GM12873 (cell line): Measurements from ENCODE around the gene TEKT2.

Experiments used
- TF ChIP-seq, protein P1 (sequence below): IDR thresholded peaks from 2 replicates; pipeline ENCODE4 v1.5.1; 2012; ENCODE audit warnings: low read depth, mild to moderate bottlenecking, moderate library complexity, low read length, control low read depth; ENCODE audit not compliant: insufficient read depth; ENCODE audit errors: missing control alignments

Gene TEKT2

DNA sequence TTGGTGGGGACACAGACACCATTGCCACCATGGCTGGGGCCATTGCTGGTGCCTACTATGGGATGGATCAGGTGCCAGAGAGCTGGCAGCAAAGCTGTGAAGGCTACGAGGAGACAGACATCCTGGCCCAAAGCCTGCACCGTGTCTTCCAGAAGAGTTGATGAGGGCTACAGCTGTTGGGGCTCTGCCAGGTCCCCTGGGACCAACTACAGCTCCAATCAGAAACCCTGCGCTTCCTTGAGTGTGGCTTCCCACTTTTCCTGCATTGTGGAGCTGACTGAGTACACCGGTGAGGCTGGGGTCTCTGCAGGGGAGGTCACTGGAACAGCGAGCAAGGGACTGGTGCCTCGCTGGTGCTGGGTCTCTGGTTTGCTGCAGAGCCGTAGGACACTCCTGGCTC, 9.3 kb downstream of the TEKT2 start:
- TF ChIP-seq, protein P1, sequence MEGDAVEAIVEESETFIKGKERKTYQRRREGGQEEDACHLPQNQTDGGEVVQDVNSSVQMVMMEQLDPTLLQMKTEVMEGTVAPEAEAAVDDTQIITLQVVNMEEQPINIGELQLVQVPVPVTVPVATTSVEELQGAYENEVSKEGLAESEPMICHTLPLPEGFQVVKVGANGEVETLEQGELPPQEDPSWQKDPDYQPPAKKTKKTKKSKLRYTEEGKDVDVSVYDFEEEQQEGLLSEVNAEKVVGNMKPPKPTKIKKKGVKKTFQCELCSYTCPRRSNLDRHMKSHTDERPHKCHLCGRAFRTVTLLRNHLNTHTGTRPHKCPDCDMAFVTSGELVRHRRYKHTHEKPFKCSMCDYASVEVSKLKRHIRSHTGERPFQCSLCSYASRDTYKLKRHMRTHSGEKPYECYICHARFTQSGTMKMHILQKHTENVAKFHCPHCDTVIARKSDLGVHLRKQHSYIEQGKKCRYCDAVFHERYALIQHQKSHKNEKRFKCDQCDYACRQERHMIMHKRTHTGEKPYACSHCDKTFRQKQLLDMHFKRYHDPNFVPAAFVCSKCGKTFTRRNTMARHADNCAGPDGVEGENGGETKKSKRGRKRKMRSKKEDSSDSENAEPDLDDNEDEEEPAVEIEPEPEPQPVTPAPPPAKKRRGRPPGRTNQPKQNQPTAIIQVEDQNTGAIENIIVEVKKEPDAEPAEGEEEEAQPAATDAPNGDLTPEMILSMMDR, result no peak

GRCh38 chr1:36093929-36094328, 10.0 kb downstream of the TEKT2 start:
- TF ChIP-seq, protein P1, result no peak

DNA sequence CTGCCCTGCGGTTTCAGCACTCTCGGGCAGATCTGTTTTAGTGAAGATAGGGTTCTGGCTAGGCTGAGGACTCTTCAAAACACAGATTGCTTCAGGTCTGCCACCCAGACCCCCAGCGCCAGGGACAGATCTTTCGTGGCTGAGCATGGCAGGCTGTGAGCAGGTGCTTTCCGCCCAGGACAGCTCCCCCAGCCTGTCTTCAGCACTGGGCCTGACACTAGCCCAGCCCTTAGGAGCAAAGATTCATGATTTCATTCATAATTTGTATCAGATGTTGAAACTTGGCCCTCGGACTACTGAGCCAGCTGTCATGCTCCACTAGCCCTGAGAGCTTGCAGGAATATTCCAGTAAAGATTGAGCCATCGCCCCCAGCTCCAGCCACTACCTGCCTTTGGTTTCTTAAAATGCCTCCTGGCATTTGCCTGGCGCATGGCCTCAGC, 10.7 kb downstream of the TEKT2 start:
- TF ChIP-seq, protein P1, result no peak

DNA sequence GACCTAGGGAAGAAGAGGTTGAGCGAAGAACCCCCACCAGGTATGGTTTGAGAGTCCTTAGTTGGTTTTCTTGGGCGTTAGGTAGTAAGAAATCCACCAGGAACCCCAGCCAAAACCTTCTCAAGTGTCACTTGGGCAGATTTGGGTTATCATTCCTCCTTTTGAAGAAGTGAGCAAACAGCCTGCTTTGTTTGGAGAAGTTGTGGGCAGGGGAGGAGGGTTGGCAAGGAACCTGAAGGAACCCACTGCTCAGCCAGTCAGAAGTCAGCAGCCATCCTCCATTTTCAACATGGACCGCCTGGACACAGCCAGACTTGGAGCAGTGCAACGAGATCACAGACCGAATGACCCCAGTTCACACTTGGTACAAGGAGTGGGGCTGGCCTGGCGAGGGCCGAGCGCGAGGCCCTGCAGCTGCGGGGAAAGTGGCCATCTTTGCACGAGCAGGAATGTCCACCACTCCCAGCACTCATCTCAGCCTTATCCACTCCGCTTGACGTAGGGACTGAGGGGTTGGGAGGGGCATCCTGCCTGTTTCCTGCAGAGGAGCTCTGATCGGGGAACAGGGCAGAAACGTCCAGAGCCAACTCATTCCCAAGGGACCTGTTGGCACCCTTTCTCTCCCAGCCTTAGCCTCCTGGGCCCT, 12.0 kb downstream of the TEKT2 start:
- TF ChIP-seq, protein P1, result no peak

DNA sequence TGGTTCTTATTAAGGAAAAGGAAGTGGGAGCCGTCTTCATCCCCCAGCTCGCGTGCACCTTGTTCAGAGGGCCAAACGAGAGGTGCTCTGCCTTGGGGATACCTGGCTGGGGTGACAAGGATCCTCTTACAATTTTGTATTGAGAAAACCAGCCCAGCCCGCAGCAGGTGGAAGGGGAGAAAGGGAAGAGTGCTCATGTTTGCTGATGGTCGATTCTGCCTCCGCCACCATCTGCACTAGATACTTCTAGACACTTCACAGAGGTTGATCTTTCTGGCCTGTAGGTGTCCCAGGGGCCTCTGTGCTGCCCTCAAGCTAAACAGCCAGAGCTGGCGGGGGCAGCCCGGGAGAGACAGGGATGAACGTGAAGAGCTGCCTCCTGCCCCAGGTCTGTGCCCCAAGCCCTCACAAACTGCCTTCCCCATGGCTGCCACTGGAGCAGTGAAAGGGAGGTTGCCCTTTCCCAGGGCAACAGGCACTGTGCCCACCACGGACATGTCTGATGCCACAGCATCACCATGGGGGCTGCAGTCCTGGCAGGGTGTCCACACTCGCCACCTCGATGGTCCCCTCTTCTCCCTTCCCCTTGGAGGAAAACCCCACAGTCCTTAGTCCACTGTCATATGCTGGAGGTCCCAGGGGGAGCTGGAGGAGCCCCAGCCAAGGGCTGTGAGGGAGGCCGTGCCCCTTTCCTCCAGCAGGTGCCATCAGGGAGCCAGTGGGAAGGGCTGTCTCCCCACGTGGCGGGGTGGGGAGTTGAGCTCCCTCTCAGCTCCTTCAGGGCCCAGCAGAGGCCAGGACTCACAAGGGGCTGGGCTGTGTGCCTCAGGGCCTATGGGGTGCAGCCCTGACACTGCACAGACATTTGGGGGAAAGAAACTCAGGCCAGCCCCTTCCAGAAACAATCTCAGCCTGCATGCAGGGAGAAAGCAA, 12.9 kb downstream of the TEKT2 start:
- TF ChIP-seq, protein P1, result peak; percentile 26

DNA sequence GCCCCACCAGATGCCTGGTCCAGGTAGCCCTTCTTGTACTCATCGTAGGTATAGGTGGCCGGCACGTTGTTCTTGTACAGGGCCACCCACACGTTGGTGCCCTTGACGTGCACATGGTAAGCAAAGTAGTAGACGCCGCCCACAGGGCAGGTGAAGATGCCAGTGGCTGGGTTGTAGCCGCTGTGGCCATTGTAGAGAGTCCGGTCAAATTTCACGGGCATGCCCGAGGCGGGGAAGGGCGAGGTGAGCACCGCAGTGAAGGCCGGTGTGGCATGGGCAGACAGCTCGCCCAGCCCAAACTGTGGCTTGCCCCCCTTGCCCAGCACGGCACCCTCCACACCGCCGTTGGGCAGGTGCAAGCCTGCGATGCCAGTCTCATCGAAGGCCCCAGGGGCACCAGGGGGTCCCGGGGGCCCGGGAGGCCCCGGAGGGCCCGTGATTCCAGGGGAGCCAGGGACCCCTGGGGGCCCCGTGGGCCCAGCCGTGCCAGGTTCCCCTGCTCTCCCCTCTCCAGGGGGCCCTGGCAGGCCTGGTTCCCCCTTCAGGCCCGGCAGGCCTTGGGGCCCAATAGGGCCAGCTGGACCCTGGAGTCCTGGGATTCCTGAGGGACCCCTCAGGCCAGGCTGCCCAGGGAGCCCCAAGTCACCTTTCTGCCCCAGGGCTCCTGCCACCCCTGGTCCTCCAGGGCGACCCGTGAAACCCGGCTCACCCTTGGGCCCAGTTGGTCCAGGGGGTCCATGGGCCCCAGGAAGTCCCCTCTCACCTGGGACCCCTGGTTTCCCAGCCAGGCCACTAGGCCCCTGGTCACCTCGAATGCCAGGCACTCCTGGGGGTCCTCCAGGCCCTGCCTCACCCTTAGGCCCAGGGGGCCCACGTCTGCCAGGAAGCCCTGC, 14.0 kb downstream of the TEKT2 start:
- TF ChIP-seq, protein P1, result no peak
